H9 (cell line): ENCODE results near the gene LARP1. TPM values are rescaled to one million over a fixed set of nuclear protein-coding genes. Genes with fewer than 3 reads are reported as not detected.

Experiments
- DNase-seq: peaks from one replicate; pipeline ENCODE4 v3.0.0-alpha.2; 2017
- H2AFZ ChIP-seq: one replicate; pipeline ENCODE4 v1.6.1; 2013; ENCODE audit warnings: mild to moderate bottlenecking, low read length, control low read depth, moderate library complexity
- H2AK5ac ChIP-seq: 2 replicates; pipeline ENCODE4 v1.6.1; 2013; ENCODE audit warnings: low read length, control low read depth, mixed read lengths; ENCODE audit not compliant: insufficient read length
- H2BK120ac ChIP-seq: one replicate; pipeline ENCODE4 v1.6.1; 2013; ENCODE audit warnings: low read depth, mild to moderate bottlenecking, low read length, control low read depth, inconsistent platforms; ENCODE audit not compliant: poor library complexity, severe bottlenecking
- H2BK12ac ChIP-seq: 2 replicates; pipeline ENCODE4 v1.6.1; 2013; ENCODE audit warnings: low read length, control low read depth, mixed read lengths, low read depth; ENCODE audit not compliant: insufficient read length
- H2BK15ac ChIP-seq: 2 replicates; pipeline ENCODE4 v1.6.1; 2013; ENCODE audit warnings: low read depth, low read length, control low read depth
- H2BK20ac ChIP-seq: one replicate; pipeline ENCODE4 v1.6.1; 2013; ENCODE audit warnings: low read depth, mild to moderate bottlenecking, low read length, control low read depth, inconsistent platforms; ENCODE audit not compliant: poor library complexity, severe bottlenecking
- H2BK5ac ChIP-seq: 2 replicates; pipeline ENCODE4 v1.6.1; 2013; ENCODE audit warnings: low read length, control low read depth, mixed read lengths; ENCODE audit not compliant: insufficient read length
- H3K14ac ChIP-seq: 2 replicates; pipeline ENCODE4 v1.6.1; 2013; ENCODE audit warnings: low read length, control low read depth; ENCODE audit not compliant: insufficient read depth
- H3K18ac ChIP-seq: 2 replicates; pipeline ENCODE4 v1.6.1; 2013; ENCODE audit warnings: low read depth, mild to moderate bottlenecking, mixed read lengths, low read length, control low read depth; ENCODE audit not compliant: insufficient read length
- H3K23ac ChIP-seq: 2 replicates; pipeline ENCODE4 v1.6.1; 2013; ENCODE audit warnings: low read length, control low read depth, mixed read lengths, low read depth; ENCODE audit not compliant: insufficient read length
- H3K23me2 ChIP-seq: 2 replicates; pipeline ENCODE4 v1.6.1; 2013; ENCODE audit warnings: low read depth, mild to moderate bottlenecking, mixed read lengths, low read length, control low read depth; ENCODE audit not compliant: insufficient read length, poor library complexity, severe bottlenecking
- H3K27ac ChIP-seq: 2 replicates; pipeline ENCODE4 v1.5.1; 2013; ENCODE audit warnings: low read length, control low read depth, mixed read lengths, low read depth; ENCODE audit not compliant: insufficient read length
- H3K27me3 ChIP-seq: 2 replicates; pipeline ENCODE4 v1.6.1; 2013; ENCODE audit warnings: low read length, control low read depth, inconsistent platforms; ENCODE audit not compliant: insufficient read depth
- H3K4ac ChIP-seq: 2 replicates; pipeline ENCODE4 v1.6.1; 2013; ENCODE audit warnings: low read depth, mild to moderate bottlenecking, control low read depth, inconsistent platforms, low read length, moderate library complexity
- H3K4me1 ChIP-seq: 2 replicates; pipeline ENCODE4 v1.6.1; 2013; ENCODE audit warnings: low read length, control low read depth, inconsistent platforms; ENCODE audit not compliant: insufficient read depth
- H3K4me2 ChIP-seq: 2 replicates; pipeline ENCODE4 v1.6.1; 2013; ENCODE audit warnings: low read length, control low read depth, mixed read lengths; ENCODE audit not compliant: insufficient read length, insufficient read depth
- H3K56ac ChIP-seq: 2 replicates; pipeline ENCODE4 v1.6.1; 2013; ENCODE audit warnings: low read depth, mild to moderate bottlenecking, mixed read lengths, low read length, control low read depth; ENCODE audit not compliant: insufficient read length
- H3K79me1 ChIP-seq: 2 replicates; pipeline ENCODE4 v1.6.1; 2013; ENCODE audit warnings: low read depth, mild to moderate bottlenecking, moderate library complexity, low read length, control low read depth, inconsistent platforms; ENCODE audit not compliant: insufficient read depth, poor library complexity, severe bottlenecking
- H3K79me2 ChIP-seq: 2 replicates; pipeline ENCODE4 v1.6.1; 2013; ENCODE audit warnings: low read length, control low read depth, inconsistent platforms; ENCODE audit not compliant: insufficient read depth
- H3K9ac ChIP-seq: 2 replicates; pipeline ENCODE4 v1.6.1; 2013; ENCODE audit warnings: low read length, control low read depth, mixed read lengths; ENCODE audit not compliant: insufficient read length; ENCODE audit errors: extremely low read depth
- H3K9me3 ChIP-seq: one replicate; pipeline ENCODE4 v1.6.1; 2013; ENCODE audit warnings: low read depth, low read length, inconsistent platforms; ENCODE audit not compliant: control insufficient read depth
- H3T11ph ChIP-seq: one replicate; pipeline ENCODE4 v1.6.1; 2013; ENCODE audit warnings: mild to moderate bottlenecking, low read length, control low read depth, inconsistent platforms
- H4K20me1 ChIP-seq: one replicate; pipeline ENCODE4 v1.6.1; 2013; ENCODE audit not compliant: control insufficient read depth, insufficient read length, insufficient read depth
- H4K5ac ChIP-seq: 2 replicates; pipeline ENCODE4 v1.6.1; 2013; ENCODE audit warnings: low read depth, mild to moderate bottlenecking, mixed read lengths, low read length, control low read depth; ENCODE audit not compliant: insufficient read length
- H4K8ac ChIP-seq: replicated peaks from 2 replicates; pipeline ENCODE4 v1.6.1; 2013; ENCODE audit warnings: low read length, control low read depth, mixed read lengths, low read depth; ENCODE audit not compliant: insufficient read length
- H4K91ac ChIP-seq: 2 replicates; pipeline ENCODE4 v1.6.1; 2013; ENCODE audit warnings: low read depth, mild to moderate bottlenecking, moderate library complexity, mixed read lengths, low read length, control low read depth; ENCODE audit not compliant: insufficient read length
- H3K27ac Mint-ChIP-seq, 3 experiments: 2 replicates in 2 of 3; 3 replicates in 1 of 3; pipeline ENCODE4 v1.8.0; 2020 to 2021; ENCODE audit warnings: mixed read lengths in 3 of 3, mild to moderate bottlenecking in 1 of 3, moderate library complexity in 1 of 3
- H3K27me3 Mint-ChIP-seq: 2 replicates; pipeline ENCODE4 v1.8.0; 2021; ENCODE audit warnings: low read depth, mild to moderate bottlenecking, moderate library complexity, mixed read lengths
- H3K36me3 Mint-ChIP-seq, 3 experiments: 2 replicates in 2 of 3; 3 replicates in 1 of 3; pipeline ENCODE4 v1.8.0; 2020 to 2021; ENCODE audit warnings: low read depth in 3 of 3, mixed read lengths in 3 of 3; ENCODE audit not compliant: insufficient read depth in 1 of 3
- H3K4me1 Mint-ChIP-seq, 2 experiments: 2 replicates each; pipeline ENCODE4 v1.8.0; 2020; ENCODE audit warnings: mixed read lengths in 2 of 2
- H3K4me3 Mint-ChIP-seq, 2 experiments: 2 replicates in 1 of 2; 3 replicates in 1 of 2; pipeline ENCODE4 v1.8.0; 2020 to 2021; ENCODE audit warnings: mild to moderate bottlenecking in 2 of 2, mixed read lengths in 2 of 2, moderate library complexity in 1 of 2
- H3K9me3 Mint-ChIP-seq, 2 experiments: 2 replicates in 1 of 2; 3 replicates in 1 of 2; pipeline ENCODE4 v1.8.0; 2020; ENCODE audit warnings: mild to moderate bottlenecking in 2 of 2, mixed read lengths in 2 of 2, moderate library complexity in 1 of 2
- CTCF ChIP-seq: fragments of 200-600 bp; sonication (generic); conservative IDR thresholded peaks from 3 replicates; pipeline ENCODE4 v1.8.0; 2021; ENCODE audit warnings: antibody characterized with exemption, mild to moderate bottlenecking
- WGBS: extraction: QIAGEN DNeasy Blood & Tissue Kit; methylation state at CpG from one replicate; pipeline ENCODE4 v1.1.7; 2013; ENCODE audit warnings: missing lambda C conversion rate, low lambda C conversion rate, mixed read lengths; ENCODE audit not compliant: insufficient read length; ENCODE audit errors: extremely low coverage; 5-methylcytosine and 5-hydroxymethylcytosine counted together
- total RNA-seq: library from RNA; stranded (reverse); gene quantifications from 2 replicates; pipeline ENCODE4 v1.2.1, GENCODE V29; 2021

LARP1 gene
- total RNA-seq, 1 experiment from 2014 or later, result 405 TPM

GRCh38 chr5:154713615-154714125 is 41.5 kb upstream of the LARP1 start:
- Histone ChIP-seq H4K5ac (no peak overlapping the region), H2AK5ac (no peak overlapping the region), H3K27me3 (no peaks in the 10 kb centered on the region), H2BK15ac (no peak overlapping the region), H3K9me3 (no peaks in the 10 kb centered on the region), H3K4ac (no peak overlapping the region), H4K8ac (no peak overlapping the region), H3K9ac (no peak overlapping the region), H3K79me1 (no peaks in the 10 kb centered on the region), H2BK20ac (no peak overlapping the region), H3K27ac (no peak overlapping the region), H2BK12ac (no peak overlapping the region), H3K79me2 (no peaks in the 10 kb centered on the region), H3K23me2 (no peaks in the 10 kb centered on the region), H2BK5ac (no peak overlapping the region), H2AFZ (no peak overlapping the region), H3K14ac (no peak overlapping the region), H3K4me1 (peaks cover 7% of the 10 kb centered on the region; the same call in 1 of the 2 replicates), H4K20me1 (no peaks in the 10 kb centered on the region), H3T11ph (no peak overlapping the region), H3K56ac (no peak overlapping the region), H3K23ac (no peak overlapping the region), H4K91ac (no peak overlapping the region), H3K4me2 (peak overlapping the region; percentile 45), H2BK120ac (no peak overlapping the region), H3K18ac (no peak overlapping the region)
- peaks cover 0 to 4% (median 0%) of the 10 kb centered on the region in 3 experiments; a peak in 4 of 7 replicates for H3K36me3 Mint-ChIP-seq
- no peak for DNase-seq
- no peaks in the 10 kb centered on the region for H3K27me3 Mint-ChIP-seq
- peak overlapping the region; percentile 16 to 98 (median 75); a peak in 5 of 7 replicates for H3K27ac Mint-ChIP-seq
- H3K4me1 Mint-ChIP-seq, result peaks cover 56% of the 10 kb centered on the region in 2 experiments
- no CpG with 5 or more reads among the region's 2 CpGs for WGBS
- peak overlapping the region; percentile 42 to 69 for H3K4me3 Mint-ChIP-seq
- H3K9me3 Mint-ChIP-seq, result no peaks in the 10 kb centered on the region
- TF ChIP-seq CTCF, result no peak
